GM18909 (cell line): Measurements from ENCODE around the gene C11orf24.
"Not testable (repeated sequence)": the region's sequence is repeated elsewhere in the genome, so short reads cannot be mapped to it uniquely, and the experiment has no call there.

Source experiments
- ATAC-seq: cut with Tn5 transposase; IDR thresholded peaks from one replicate; pipeline ENCODE4 v1.9.1; 2021; ENCODE audit warnings: mild to moderate bottlenecking; ENCODE audit not compliant: unreplicated experiment, poor library complexity

The C11orf24 gene

DNA sequence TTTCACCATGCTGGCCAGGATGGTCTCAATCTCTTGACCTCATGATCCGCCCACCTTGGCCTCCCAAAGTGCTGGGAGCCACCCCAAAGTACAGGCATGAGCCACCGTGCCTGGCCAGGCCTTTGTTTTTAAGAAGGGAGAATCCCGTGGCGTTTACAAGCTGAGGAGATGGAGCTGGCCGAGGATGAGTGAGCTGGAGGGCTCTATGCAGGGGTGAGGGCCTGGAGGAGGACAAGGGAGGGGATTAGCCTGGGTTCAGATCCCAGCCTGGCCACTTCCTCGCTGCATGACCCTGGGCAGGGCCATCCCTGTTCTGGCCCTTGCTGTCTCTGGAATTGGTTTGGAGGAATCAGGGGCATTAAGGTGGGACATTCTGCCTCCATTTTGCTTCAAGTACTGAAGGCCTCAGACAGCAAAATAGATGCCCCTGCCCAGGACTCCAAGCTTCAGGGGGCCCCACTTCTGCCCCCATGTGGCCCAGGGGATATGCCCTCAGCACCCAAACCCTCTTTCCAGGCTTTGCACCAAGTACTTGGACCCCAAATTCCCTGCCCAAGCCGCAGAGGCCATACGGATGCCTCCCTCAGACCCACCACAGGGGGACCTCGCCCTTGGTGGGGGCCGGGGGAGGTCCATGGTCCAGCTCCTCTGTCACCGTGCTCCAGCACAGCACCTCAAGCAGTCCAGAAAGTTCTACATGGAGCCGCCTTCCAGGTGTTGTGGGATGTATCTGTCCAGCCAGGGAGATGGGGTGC is 28.5 kb upstream of the C11orf24 start:
- no peak for ATAC-seq

- not testable (repeated sequence) for ATAC-seq
Measured at GRCh38 chr11:68299517-68299879, 27.7 kb upstream of the C11orf24 start.

DNA sequence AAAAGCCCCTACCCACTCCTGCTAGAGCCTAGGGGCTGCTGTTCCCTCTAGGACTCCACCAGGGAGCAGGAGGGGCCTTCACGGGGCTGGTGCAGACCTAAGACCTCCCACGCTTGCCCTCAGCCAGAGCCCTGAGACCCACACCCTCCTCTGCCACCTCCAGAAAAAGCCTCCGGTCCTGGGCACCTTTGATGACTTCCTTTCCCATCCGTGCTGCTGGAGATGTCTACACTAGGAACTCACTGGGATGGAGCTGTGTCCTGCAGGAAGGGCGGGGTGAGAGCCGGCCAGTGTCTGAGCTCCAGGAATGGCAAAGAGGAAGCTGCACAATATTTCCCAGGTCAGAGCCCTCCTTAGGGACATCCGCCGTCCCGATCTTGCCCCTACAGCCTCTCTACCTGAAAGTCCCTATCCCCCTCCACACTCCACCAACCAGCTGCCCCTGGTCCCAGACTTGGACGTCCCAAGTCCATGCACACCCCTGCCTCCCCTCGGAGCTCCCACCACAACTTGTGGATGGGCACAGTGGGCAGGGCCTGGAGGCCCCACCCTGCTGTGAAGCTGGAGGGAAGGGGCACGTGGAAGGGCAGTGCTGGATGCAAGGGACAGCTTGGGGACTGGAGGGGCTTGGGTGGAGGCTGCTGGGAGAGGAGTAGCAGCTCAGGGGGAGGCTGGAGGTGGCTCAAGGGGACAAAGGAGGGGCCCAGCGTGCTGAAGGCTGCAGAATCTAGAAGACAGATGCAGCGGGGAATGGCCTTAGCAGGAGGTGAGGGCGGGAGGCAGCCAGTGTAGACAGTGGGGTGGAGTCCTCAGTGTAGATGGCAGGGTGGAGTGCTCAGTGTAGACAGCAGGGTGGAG is 27.1 kb upstream of the C11orf24 start:
- ATAC-seq: no peak

GRCh38 chr11:68297812-68298658 is 26.3 kb upstream of the C11orf24 start:
- ATAC-seq: peak; percentile 68

GRCh38 chr11:68297494-68297811 is 25.7 kb upstream of the C11orf24 start:
- no peak for ATAC-seq

DNA sequence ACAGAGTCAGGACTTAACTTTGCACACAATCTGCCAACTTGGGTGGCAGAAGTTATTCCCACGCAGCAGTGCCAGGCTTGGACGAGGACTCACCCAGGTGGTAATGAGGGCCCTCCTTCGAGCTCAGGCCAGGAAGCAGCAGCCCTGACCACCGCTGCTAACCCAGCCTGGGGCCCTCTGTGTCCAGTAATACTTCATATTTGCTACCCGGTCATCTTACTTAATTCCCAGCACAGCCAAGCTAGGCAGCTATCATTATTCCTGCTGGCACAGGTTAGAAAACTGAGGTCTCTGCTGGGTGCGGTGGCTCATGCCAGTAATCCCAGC is 25.2 kb upstream of the C11orf24 start:
- no peak for ATAC-seq

DNA sequence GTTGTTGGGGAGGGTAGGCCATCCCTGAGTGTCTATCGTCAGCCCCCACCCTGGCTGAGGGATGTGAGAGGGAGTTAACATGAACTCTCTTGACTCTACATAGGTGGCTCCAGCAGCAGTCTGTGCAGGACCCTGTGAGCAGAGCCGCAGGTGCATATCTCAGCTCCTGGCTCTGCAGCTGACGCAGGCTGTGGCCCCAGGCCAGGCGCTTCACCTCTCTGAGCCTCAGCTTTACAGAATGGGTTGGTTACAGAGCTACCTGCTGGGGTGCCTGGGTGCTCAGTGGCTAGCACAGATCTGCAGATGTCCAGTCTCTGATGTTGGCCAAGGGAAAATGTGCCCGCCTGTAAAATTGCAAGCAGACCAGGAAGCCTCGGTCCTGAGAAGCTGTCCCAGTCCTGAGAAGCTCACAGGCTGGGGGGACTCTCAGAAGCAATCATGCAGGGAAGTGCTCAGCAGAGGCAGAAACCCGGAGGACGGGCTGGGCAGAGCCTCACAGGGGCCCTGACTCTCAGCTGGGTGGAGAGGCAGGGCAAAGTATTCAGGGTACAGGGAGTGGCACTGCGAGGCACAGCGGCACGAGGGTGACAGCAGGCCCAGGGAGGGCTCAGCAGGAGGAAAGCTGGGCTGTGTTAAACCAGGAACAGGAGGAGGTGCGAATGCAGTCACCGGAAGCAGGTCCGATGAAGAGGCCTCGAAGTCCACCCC is 24.7 kb upstream of the C11orf24 start:
- ATAC-seq: no peak

DNA sequence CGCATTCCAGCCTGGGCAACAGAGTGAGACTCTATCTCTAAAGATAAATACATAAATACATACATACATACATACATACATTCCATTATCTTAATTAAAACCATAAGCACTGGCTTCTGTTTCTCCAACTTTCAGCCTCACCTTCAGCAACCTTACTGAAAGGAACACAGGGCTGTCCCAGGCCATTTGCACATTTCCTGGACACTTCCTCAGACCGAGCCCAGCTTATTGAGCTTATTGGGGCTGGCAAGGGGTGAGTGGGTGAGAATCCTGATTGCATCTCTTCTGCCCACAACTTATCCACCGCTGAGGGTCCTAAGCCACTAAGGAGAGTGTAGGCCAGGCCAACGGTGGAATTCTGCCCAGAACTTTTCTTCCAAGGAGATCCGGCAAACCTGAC is 24.2 kb upstream of the C11orf24 start:
- ATAC-seq: no peak

- ATAC-seq: no peak
Measured at GRCh38 chr11:68295271-68295670, 23.5 kb upstream of the C11orf24 start.

GRCh38 chr11:68293708-68294107 is 21.9 kb upstream of the C11orf24 start:
- ATAC-seq: no peak

- ATAC-seq: no peak
Measured at GRCh38 chr11:68289456-68289855, 17.7 kb upstream of the C11orf24 start.

DNA sequence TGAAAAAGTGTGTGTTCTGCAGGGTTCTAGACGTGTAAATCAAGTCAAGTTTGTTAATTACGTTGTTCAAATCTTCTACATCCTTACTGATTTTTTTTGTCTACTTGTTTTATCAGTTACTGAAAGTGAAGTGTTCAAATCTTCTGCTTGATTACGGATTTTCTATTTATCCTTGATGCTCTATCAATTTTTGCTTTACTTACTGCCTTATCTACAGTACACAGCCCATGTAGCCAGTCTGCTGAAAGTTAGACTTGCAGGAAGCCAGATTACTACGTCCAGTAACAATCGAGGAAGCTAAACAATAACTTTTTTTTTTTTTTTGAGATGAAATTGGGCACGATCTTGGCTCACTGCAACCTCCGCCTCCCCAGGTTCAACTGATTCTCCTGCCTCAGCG is 15.6 kb upstream of the C11orf24 start:
- ATAC-seq: no peak

- not testable (repeated sequence) for ATAC-seq
Measured at GRCh38 chr11:68284588-68284987, 12.8 kb upstream of the C11orf24 start.

- ATAC-seq: no peak
Measured at GRCh38 chr11:68282861-68283230, 11.1 kb upstream of the C11orf24 start.

DNA sequence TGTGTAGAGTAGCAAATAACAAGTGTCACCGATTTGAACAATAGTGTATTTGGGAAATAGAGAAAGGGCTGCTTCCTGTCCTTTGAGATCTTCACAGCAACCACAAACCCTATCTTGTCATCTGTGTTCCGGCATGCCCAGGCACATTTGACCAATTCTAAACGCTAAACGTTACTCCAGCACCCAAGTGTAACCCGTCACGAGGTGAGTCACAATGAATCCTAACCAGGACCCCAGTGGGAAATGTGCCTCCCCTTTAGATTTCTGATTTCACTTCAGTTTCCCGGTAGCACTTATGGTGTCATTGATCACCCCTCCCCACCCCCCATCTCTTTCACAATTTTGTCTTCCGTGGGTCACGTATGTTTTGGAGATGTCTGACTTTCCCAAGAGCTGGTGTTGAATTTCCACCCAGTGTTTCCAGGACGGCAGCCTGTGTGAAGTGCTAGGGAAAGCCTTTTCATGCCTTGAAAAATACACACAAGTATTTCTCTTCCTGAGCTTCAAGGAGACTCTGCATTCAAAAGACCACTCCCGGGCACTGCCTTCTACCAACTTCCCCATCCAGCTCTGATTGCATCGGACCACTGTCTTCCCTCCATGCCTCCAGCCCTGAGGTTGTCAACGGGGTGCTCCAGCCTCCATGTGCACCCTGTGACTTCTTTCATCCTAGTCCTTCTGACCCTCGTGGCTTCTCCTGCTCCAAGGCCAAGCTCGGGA is 10.5 kb upstream of the C11orf24 start:
- ATAC-seq: peak; percentile 55

DNA sequence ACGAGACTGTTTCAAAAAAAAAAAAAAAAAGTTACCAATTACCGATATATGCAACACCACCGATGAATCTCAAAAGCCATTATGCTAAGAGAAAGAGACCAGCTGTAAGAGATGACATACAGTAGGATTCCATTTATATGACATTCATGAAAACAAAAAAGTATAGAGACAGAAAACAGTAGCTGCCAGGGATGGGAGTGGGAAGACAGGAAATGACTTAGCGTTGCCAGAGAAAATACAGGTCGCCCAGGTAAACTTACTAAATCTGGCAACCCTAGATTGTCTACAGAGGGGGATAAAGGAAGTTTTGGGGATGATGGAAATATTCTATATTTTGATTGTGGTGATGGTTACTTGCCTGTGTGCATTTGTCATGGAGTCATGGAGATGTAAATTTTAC is 7.9 kb upstream of the C11orf24 start:
- no peak for ATAC-seq

- no peak for ATAC-seq
Measured at GRCh38 chr11:68276861-68277260, 5.1 kb upstream of the C11orf24 start.

- ATAC-seq: no peak
Measured at GRCh38 chr11:68275721-68276507, 4.1 kb upstream of the C11orf24 start.

GRCh38 chr11:68274306-68274705 is 2.5 kb upstream of the C11orf24 start:
- no peak for ATAC-seq
